IPS-NIHi11 (cell line): ENCODE results near the gene CCDC106.
A peak's percentile ranks its signal among the peaks of the same experiment; 100 is the strongest.

ENCODE experiments used
- DNase-seq: peaks from one replicate; pipeline ENCODE4 v3.0.0; 2012; ENCODE audit warnings: mixed read lengths, low spot score

Gene CCDC106

GRCh38 chr19:55683449-55684261 lies 35.6 kb downstream of the CCDC106 start:
- DNase-seq, result no peak

- DNase-seq, result no peak
Observed at GRCh38 chr19:55684946-55685681, 37.1 kb downstream of the CCDC106 start.

DNA sequence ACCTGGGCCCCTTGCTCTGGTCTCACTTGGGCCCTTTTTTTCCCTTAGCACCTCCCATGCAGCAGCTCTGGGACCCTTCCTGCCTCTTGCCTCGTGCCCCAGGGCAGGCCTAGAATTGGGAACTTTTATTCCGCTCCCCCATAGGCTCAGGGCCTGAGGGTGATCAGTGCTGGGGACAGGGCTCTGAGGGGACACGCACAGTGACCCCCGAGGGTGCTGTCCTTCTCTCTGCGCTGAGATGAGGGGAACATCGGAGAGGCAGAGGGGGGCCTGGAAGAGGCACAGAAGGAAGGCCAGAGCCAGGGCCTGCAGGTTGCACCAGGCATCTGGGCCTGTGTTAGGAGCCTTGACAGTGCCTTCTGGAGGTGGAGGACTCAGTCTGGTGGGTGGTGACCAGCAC lies 37.8 kb downstream of the CCDC106 start:
- no peak for DNase-seq

- no peak for DNase-seq
Observed at GRCh38 chr19:55686311-55687050, 38.5 kb downstream of the CCDC106 start.

GRCh38 chr19:55687281-55688201 lies 39.5 kb downstream of the CCDC106 start:
- DNase-seq, result no peak

- peak; percentile 68 for DNase-seq
Observed at GRCh38 chr19:55688422-55689218, 40.6 kb downstream of the CCDC106 start.

DNA sequence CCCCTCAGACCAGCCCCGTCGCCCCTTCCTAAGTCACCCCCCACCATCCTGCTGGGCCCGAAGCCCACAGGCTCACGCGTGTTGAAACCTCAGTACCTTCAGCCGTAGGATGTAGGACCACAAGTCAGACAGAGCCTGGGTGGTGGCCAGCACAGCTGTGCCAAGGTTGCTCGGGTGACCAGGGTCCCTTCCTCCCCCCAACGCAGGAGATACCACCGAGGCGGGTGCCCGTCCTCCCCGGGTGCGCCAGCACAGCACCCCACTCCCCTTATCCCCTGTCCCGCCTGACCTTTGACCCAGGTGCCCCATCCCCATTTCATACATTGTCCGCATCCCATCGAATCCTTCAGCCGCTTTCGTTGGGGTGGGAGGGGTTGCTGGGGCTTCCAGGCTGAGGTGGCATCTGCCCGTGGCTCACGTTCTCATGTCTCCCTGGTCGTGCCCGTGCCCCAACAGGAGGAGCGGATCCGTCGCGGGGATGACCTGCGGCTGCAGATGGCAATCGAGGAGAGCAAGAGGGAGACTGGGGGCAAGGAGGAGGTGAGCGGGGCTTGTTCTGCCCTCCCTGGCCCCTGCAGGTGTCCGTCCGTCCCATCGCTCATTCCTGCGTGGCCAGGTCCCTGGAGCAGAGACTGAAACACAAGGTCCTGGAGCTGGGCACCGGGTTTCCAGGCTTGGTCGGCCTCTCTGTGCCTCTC lies 41.5 kb downstream of the CCDC106 start:
- peak; percentile 20 for DNase-seq

- DNase-seq, result no peak
Observed at GRCh38 chr19:55690109-55690768, 42.2 kb downstream of the CCDC106 start.

DNA sequence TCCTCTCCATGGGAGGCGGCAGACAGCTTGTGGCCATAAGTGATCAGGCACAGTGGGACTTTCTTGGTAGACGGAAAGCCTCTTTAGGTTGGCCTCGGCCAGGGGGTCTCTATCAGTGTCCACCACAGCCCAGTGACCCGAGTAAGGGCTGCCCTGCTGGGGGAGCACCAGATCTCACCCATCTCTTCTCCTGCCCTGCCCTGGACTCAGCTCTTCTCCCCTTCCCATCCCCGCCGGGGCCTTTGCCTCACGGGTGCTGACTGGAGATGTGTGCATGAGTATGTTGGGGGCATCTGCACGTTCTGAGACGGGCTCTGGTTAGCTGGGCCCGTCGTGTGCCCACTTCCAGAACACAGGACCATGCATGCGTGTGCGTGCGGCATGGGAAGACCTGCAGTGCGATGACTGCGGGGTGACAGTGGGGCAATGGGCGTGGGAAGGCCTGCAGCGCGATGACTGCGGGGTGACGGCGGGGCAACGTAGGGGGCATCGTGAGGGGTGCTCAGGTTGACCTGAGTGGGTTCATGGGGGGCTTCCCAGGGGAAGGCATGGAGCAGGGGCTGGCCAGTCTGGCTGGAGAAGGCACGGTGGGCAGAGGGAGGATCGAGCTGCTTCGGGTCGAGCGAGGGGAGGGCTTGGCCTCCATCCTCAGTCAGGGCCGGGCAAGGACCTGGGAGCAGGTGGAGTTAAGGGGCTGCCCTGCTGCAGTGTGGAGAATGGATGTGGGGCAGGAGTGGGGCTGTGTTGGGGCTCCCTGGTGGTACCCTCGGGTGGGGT lies 42.9 kb downstream of the CCDC106 start:
- no peak for DNase-seq

GRCh38 chr19:55691561-55692481 lies 43.8 kb downstream of the CCDC106 start:
- peak; percentile 32 for DNase-seq

GRCh38 chr19:55692681-55693081 lies 44.7 kb downstream of the CCDC106 start:
- DNase-seq, result peak; percentile 31

DNA sequence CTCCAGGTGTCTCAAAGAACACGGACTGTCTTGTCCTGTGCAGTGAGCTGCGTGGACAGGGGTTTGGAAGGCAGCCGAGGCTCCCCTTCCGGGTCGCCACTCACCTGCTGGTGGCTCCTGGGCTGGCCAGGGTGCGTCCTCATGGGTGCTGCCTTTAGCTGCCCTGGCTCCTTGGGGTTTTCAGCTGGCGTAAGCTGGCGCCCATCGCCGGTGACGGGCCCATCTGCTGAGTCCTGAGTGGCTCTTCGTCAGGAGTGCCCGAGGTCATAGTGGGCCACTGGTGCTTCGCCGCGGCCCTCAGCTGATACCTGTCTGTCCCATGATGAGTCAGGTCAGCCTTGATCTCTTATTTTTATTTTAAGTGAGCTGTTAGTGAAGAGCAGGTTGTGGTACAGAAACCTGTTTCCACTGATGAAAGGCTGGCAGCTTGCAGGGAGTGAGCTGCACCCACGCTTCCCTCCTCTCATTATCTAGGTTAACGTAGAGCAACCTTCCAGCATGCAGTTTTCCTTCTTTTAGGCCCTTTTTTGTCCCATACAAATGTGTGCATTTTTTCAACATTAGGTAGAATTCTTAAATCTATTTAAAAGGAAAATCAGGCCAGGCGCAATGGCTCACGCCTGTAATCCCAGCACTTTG lies 45.4 kb downstream of the CCDC106 start:
- no peak for DNase-seq

GRCh38 chr19:55694241-55694655 lies 46.2 kb downstream of the CCDC106 start:
- DNase-seq, result peak; percentile 29

DNA sequence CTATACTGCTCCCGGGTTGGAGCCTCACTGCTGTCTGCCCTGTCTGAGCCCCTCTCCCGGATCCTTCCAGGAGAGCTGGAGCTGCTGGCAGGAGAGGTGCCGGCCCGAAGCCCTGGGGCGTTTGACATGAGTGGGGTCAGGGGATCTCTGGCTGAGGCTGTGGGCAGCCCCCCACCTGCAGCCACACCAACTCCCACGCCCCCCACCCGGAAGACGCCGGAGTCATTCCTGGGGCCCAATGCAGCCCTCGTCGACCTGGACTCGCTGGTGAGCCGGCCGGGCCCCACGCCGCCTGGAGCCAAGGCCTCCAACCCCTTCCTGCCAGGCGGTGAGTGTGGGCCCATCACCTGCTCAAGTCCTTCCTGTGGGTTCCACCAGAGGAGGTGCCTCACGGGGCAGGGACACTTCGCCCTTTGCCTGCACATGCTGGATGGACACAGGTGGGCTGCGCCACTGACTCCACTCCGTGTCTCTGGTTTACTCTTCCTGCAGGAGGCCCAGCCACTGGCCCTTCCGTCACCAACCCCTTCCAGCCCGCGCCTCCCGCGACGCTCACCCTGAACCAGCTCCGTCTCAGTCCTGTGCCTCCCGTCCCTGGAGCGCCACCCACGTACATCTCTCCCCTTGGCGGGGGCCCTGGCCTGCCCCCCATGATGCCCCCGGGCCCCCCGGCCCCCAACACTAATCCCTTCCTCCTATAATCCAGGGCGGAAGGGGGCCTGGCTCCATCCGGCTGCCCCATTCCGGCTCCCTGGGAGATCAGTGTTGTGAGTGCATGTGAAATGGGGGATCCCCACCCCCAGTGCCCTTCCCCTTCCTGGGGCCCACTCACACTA lies 46.9 kb downstream of the CCDC106 start:
- peak; percentile 27 for DNase-seq

DNA sequence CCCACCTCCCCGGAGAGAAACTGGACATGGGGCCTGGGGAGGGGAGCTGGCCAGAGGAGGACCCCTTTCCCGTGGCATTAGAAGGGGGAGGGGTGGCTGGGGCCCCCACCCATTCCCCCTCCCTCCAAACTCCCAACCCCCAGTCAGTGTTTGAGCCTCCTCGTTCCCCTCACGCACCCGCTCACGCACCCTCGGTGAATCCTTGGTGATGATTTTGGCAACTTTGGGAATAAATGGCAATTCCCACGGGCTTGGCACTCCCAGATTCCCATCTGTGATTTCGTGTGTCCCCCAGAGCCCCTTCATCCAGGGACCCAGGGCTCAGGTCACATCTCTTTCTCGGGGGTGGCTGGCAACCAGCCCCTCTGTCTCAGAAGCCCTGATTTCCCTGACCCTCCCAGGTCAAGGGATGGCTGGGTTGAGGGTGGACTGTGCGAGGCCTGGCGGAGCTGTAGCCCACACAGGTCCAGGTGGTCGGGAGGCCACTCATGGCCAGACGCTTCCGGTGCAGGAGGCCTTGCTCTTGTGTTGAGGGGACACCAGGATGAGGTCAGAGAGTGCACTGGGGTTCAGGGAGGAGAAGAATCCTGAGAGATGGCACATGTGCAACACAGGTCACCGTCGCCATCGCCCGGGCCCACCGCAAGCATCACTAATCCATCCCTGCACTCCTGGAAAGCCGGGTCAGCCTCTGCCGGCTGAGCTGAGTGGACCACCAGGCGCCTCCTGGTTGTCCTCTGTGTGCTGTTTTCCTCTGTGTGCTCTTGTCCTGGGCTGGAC lies 47.7 kb downstream of the CCDC106 start:
- no peak for DNase-seq
